ENCODE results near the gene RIMS1.

The RIMS1 gene, protein sequence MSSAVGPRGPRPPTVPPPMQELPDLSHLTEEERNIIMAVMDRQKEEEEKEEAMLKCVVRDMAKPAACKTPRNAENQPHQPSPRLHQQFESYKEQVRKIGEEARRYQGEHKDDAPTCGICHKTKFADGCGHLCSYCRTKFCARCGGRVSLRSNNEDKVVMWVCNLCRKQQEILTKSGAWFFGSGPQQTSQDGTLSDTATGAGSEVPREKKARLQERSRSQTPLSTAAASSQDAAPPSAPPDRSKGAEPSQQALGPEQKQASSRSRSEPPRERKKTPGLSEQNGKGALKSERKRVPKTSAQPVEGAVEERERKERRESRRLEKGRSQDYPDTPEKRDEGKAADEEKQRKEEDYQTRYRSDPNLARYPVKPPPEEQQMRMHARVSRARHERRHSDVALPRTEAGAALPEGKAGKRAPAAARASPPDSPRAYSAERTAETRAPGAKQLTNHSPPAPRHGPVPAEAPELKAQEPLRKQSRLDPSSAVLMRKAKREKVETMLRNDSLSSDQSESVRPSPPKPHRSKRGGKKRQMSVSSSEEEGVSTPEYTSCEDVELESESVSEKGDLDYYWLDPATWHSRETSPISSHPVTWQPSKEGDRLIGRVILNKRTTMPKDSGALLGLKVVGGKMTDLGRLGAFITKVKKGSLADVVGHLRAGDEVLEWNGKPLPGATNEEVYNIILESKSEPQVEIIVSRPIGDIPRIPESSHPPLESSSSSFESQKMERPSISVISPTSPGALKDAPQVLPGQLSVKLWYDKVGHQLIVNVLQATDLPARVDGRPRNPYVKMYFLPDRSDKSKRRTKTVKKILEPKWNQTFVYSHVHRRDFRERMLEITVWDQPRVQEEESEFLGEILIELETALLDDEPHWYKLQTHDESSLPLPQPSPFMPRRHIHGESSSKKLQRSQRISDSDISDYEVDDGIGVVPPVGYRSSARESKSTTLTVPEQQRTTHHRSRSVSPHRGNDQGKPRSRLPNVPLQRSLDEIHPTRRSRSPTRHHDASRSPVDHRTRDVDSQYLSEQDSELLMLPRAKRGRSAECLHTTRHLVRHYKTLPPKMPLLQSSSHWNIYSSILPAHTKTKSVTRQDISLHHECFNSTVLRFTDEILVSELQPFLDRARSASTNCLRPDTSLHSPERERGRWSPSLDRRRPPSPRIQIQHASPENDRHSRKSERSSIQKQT (N-terminal part only)

GRCh38 chr6:71886184-71887005 lies at the start of gene RIMS1:
Gene RIMS1, plus strand, starts transcription at chr6:71886550. Its CDS starts 474 bp downstream, at chr6:71887024.
- DNase-seq = peak in 9 of 14 donors; percentile 12 to 80 (median 35)

- DNase-seq = no peak
These were observed 35.1 kb upstream of the RIMS1 start for GRCh38 chr6:71851214-71851613.

- DNase-seq = no peak
These were observed 33.4 kb upstream of the RIMS1 start for GRCh38 chr6:71852948-71853347.

- DNase-seq = no peak
These were observed 30.9 kb upstream of the RIMS1 start for GRCh38 chr6:71855406-71855805.

DNA sequence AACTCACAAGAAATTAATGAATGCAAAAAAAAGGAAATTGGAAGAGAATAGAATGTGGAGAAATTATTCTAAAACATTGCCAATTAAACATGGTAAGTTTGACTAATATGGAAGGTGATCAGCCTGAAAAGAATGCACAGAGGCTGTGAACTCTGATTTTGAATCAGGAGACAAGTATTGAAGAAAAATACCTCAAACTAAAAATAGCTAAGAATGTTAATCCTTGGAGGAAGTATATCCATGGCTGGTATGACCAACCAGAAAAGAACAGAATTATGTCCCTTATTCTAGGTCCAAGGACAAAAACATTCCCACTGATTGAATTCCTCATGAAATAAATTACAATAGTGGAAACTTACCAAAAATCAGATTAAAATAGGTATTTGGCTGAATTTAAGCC lies 7.3 kb upstream of the RIMS1 start:
- DNase-seq = no peak

DNA sequence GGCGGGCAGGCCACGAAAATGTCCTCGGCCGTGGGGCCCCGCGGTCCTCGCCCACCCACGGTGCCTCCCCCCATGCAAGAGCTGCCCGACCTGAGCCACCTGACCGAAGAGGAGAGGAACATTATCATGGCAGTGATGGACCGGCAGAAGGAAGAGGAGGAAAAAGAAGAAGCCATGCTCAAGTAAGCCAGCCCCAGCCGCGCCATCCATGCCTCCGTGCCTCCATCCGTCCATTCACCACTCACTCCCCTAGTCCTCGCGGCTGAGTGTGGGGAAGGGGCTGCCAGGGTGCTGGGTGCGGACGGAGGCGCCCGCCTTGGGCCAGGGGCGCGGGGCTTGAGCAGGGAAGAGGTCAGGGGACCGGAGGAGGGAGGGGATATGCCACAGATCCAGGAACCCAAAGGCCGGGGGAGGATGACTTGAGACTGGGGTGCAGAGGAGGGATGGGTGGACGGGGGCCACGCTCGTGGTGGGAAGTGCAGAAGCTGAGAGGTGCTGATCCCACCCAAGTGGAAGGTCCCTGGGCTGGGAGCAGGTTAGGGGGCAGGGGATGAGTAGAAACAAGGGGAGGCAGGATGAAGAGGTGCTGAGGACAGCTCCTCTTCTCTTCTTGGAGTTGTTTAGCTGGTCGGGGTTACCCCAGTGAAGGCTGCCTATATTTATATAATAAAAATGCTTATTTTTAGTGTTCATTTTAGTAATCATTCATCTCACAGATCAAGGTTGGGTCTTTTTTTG lies 825 bp downstream of the RIMS1 start:
- DNase-seq = peak in 4 of 14 donors; percentile 4 to 76 (median 20)

- peak in 3 of 14 donors; percentile 4 to 68 (median 5) for DNase-seq
These were observed 1.4 kb downstream of the RIMS1 start for GRCh38 chr6:71887744-71888230.

- peak in 4 of 14 donors; percentile 2 to 82 (median 20) for DNase-seq
These were observed 2.5 kb downstream of the RIMS1 start for GRCh38 chr6:71888756-71889340.

- DNase-seq = peak in 1 of 14 donors; percentile 61
These were observed 3.0 kb downstream of the RIMS1 start for GRCh38 chr6:71889366-71889765.

DNA sequence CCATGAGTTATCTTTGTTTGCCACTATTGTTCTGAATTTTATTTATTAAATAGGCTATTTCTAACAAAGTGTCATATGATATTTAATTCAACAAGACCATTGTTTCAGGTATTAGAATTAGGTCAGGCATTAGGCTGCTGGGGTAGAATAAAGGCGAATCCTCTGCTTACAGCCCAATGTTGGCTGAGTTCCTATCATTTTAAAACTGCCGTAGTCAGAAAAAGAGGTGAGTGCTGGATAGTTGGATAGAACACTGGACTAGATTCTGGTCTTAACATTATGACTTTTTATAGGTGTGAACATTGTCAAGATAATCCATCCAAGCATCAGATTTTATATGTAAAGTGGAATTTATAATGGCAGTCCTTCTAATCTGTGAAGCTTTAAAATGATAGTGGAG lies 6.3 kb downstream of the RIMS1 start:
- peak in 1 of 14 donors; percentile 37 for DNase-seq

DNA sequence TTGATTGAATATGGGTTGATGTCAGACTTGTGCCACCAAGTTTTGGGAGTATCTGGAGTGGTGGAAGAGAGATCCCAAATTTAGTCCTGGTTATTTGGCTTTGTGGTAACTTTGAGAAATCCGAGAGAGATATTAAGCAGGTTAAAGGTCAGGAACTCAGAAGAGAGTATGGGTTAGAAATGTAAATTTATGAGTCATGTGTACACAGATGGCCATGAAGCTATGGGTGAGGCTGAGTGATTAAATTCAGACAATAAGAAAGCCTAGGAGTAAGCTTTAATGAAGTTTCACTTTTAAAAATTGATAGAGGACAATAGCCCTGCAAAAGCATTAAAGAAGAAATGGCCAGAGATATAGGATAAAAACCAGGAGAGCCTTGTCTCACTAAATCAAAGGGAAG lies 14.3 kb downstream of the RIMS1 start:
- DNase-seq = no peak

DNA sequence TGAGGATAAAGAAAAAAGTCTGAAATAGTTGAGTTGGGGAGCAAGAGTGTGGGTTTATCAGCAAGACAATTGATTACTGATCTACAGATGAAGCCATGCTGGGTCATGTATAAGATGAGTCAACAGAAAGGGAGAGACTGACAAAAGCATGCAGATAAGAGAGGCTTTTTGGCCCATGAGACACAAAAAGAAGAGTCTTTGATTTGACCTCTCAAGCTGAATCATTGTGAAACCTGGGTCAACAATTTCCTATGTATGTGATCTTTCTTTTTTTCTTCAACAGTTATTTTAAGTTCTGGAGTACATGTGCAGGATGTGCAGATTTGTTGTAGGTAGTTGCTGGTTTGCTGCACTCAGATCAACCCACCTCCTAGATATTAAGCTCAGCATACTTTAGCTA lies 15.9 kb downstream of the RIMS1 start:
- no peak for DNase-seq

DNA sequence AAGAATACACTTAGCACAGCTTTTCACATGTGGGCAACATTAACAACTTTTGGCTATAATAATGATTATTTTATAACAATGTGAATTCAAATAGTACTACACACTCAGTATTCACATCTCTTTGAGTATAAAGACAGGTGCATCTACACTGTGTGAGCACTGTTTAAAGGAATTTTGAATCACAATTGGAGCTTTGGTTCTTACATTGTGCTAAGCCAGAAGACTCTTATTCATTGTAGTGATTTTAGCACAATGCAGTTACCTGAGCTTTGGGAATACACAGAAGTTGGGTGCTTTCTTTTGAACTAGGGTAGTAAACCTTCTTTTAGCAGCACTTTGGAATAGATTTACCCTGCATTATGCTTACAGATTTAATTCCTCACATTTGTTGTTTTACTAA lies 20.5 kb downstream of the RIMS1 start:
- DNase-seq = no peak

- DNase-seq = peak in 1 of 14 donors; percentile 30
These were observed 21.9 kb downstream of the RIMS1 start for GRCh38 chr6:71908162-71908765.

DNA sequence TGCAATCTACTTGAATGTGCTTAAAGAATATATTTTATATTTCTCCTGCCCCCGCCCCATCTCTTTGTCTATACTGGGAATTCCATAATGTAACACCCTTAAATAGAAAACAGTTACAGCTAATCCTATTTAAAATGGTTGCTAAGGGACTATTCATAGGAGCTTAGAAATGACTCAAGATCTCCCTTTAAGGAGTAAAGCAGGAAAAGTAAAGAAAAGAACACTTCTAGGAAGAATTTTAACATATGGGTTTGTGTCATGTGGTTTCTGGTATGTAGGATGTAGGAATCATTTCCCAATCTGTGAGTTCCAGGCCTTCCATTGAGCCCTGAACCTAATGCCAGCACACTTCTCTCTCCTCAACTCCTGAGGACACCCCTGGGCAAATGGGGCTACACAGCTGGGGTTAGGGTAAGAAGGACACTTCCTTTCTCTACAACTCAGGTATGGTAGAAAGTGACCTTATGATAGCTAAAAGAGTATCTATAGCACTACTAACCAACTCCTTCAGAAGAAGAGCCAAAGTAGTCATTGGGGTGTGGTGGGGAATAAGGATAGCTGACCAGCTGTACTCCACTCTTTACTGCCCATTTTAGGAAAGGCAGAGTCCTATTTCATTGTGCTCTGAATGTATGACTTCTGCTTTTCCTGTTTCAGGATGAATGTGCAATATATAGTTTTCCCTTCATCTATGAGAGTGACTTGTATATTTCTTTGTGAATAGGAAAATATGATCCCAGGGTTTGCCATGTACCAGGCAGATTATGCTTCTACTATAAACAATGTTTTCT lies 27.3 kb downstream of the RIMS1 start:
- DNase-seq = no peak

DNA sequence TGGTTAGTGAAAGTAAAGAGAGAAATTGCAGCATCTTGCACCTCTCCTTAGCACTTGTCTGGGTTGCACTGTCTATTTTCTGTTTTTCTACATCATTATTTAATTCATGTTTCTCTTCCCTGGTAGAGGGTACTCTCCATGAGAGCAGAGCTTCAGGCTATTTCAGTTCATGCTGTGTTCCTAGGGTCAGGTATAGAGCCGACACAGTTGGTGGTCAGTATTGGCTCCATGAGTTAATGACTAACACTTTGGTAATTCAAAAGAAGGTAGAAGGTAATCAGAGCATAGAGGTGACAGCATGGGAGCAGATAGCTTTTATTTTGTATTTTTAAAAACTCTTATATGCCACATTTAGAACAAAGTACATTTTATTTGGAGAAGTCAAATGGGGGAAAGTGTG lies 42.7 kb downstream of the RIMS1 start:
- DNase-seq = no peak

DNA sequence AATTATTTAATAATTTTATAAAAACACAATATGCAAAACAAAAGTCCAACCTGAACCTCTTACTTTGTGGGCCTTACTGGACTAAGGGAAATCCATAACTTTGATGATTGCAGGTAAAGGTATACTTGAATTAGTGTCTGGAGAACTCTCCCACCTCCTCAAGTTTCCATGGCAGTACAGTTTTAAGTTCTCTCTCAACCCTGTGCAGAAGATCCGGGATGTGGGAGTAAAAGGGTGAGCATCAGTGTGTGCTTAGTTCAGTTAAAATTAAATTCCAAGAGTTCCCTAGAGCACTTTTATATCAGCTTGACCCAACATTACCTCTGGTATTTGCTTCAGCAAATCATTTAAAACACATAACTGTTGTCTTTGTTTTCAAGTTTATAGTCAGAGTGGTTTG lies 47.5 kb downstream of the RIMS1 start:
- no peak for DNase-seq

DNA sequence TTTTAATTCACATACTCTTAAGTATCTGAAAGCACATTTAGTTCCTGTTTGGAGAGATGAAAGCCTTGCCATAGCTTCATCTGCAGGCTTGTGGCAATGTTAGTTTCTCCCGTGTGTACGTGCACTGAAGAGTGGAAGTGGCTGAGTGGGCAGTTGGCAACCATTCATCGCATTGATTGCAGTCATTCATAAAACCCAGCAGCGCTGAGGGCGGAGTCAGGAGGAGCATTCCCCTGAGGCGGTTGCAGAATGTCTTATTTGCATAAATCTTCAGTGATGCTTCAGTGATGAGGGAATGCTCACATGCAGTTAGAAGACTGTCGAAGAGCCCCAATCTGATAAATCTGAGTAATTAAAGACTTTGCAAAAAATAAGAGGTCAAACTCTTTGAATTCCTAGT lies 79.1 kb downstream of the RIMS1 start:
- DNase-seq = peak in 1 of 14 donors; percentile 32

- no peak for DNase-seq
These were observed 81.1 kb downstream of the RIMS1 start for GRCh38 chr6:71967436-71967835.
